ENCODE data around the gene PTPRO.

PTPRO gene

DNA sequence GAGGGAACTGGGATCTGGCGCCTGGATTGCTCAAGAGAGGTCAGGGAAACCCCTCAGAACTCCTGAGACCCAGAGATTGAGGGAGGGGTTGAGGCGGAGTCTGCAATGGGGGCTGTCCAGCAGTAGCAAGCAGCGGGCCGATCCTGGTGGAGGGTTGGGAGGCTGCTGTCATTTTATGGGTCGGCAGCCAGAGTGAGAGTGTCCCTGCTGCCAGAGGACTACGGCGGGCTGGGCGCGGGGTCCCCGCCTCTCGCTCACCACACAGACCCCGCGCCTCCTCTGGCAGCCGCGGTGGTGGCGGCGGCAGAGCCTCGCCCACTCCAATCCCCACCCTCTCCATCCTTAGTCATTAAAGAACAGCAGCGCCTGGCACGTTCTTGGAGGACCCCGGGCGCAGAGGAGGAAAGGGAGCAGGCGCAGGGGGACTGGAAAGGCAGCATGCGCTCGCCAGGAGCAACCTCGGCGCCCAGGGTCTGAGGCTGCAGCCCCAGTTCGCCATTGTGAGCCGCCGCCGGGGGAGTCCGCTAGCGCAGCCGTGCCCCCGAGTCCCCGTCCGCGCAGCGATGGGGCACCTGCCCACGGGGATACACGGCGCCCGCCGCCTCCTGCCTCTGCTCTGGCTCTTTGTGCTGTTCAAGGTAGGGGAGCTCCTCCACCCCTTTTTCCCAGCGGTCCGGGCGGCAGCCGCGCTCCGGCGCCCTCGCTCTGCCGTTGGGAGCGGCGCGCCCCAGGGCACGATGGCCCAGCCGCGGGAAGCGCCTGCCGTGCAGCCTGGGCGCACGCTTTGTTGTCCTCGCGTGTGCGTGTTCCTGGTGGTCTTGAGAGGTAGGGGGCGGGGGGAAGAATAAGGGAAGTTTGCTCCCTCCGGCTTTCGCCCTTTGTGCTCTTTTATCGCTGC, at the start of gene PTPRO:
TSS of gene PTPRO (plus strand) at position 345 of the 898 bp plus-strand sequence.
- DNase-seq (ENCODE audit: low read depth in 1 of 2, low spot score in 1 of 2), result no peak

DNA sequence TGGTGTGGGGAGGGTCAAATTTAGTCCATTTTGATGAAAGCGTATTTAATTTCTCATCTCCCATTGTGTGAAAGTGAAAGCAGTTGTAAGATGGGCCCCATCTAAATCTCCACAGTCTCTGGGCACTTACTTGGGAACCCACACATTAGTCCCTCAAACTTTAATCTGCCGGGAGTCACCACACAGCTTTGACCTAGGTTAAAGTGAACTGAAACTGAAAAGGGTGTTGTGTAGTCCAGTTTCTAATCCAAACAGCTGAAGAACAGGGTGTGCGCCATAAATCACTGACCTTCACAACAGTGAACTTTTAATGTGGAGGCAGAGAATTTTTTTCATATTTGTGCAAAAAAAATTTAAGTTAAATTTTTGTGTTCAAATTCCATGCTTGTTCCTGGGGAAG, 48.4 kb upstream of the PTPRO start:
- DNase-seq (ENCODE audit: low read depth in 1 of 2, low spot score in 1 of 2), result no peak

DNA sequence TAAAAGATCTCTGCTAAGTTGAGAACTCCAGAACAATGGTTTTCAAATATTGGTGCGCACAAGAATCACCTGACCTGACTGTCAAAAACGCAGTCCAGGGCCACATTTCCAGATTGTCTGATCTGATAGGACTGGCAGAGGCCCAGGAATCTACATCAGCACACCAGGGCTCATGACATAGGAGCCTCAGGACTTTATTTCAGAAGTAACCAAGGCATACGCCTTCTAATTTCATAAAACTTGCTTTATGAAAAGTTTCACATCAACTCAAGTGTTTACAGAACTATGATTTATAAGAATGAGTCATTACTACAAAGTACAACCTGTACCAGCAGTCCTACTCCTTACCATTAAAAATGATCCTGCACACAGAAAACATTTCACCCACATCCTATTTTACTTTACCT, 47.7 kb upstream of the PTPRO start:
- DNase-seq (ENCODE audit: low read depth in 1 of 2, low spot score in 1 of 2), result no peak

GRCh38 chr12:15276088-15276698, 46.1 kb upstream of the PTPRO start:
- DNase-seq (ENCODE audit: low read depth in 1 of 2, low spot score in 1 of 2), result no peak

GRCh38 chr12:15278816-15279658, 43.3 kb upstream of the PTPRO start:
- DNase-seq (ENCODE audit: low read depth in 1 of 2, low spot score in 1 of 2), result no peak

GRCh38 chr12:15280930-15281329, 41.4 kb upstream of the PTPRO start:
- no peak for DNase-seq (ENCODE audit: low read depth in 1 of 2, low spot score in 1 of 2)

DNA sequence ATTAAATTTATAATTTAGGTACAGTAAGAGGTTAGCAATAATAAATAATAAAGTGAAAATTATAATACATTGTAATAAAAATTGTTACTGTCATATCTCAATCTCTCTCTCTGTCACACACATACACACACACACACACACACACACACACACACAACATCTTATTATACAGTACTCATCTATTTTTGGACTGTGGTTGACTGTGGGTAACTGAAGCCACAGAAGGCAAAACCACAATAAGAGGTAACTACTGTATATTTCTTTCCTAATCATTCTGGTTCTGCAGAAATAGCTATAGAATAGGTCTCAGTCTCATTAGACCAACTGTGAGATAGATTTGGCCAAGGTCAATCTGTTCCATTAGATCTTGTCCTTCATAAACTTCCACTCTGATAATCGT, 33.1 kb upstream of the PTPRO start:
- no peak for DNase-seq (ENCODE audit: low read depth in 1 of 2, low spot score in 1 of 2)

- DNase-seq (ENCODE audit: low read depth in 1 of 2, low spot score in 1 of 2), result no peak
Measured at GRCh38 chr12:15293731-15294130, 28.6 kb upstream of the PTPRO start.

- DNase-seq (ENCODE audit: low read depth in 1 of 2, low spot score in 1 of 2), result no peak
Measured at GRCh38 chr12:15299947-15300346, 22.4 kb upstream of the PTPRO start.

DNA sequence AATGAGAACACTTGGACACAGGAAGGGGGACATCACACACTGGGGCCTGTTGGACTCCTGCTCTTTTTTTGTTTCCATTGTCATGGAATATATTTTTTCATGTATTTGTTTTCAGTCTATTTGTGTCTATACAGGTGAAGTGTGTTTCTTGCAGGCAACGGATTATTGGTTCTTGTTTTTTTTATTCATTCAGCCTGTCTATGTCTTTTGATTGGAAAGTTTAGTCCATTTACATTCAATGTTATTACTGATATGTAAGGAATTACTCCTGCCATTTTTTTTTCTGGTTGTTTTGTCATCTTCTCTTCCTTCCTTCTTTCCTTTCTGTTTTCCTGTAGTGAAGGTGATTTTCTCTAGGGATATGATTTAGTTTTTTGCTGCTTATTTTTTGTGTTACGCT, 18.0 kb upstream of the PTPRO start:
- no peak for DNase-seq (ENCODE audit: low read depth in 1 of 2, low spot score in 1 of 2)

DNA sequence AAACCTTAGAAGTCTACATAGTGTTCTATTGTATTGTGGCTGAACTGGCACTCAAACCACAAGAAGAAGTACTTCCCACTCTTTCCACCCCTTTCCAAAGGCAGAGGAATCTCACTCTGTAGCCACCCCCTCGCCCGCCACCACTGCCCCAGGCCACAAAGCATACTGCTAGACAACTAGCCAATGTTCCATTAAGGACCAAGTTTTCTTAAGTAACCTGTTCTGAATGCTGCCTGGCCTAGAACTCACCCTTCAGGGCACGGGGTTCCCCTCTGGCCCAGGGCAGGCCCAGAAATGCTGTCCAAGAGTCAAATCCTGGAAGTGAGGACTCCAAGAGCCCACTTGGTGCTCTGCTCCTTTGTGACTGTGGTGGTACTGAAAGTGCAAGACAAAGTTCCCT, 15.7 kb upstream of the PTPRO start:
- DNase-seq (ENCODE audit: low read depth in 1 of 2, low spot score in 1 of 2), result no peak

- DNase-seq (ENCODE audit: low read depth in 1 of 2, low spot score in 1 of 2), result no peak
Measured at GRCh38 chr12:15307079-15307478, 15.2 kb upstream of the PTPRO start.

DNA sequence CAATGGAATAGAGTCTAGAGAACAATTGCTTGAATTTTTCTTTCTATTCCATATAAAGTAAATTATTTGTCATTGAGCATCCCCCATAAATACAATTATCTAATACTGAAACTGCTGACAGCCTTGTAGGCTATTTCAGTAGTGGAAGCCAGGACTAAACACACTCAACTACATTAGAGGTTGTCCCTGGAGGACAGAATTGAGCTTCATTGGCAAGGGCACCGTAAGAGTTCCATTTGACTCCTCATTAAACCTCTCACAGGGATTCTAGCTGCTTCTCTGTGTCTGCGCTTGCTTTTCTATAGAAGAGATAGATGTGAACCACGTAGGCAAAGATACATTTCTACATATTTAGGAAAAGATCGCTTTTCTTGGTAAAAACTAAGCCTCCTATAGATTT, 3.5 kb upstream of the PTPRO start:
- DNase-seq (ENCODE audit: low read depth in 1 of 2, low spot score in 1 of 2), result no peak

GRCh38 chr12:15320881-15321280, 1.4 kb upstream of the PTPRO start:
- no peak for DNase-seq (ENCODE audit: low read depth in 1 of 2, low spot score in 1 of 2)

DNA sequence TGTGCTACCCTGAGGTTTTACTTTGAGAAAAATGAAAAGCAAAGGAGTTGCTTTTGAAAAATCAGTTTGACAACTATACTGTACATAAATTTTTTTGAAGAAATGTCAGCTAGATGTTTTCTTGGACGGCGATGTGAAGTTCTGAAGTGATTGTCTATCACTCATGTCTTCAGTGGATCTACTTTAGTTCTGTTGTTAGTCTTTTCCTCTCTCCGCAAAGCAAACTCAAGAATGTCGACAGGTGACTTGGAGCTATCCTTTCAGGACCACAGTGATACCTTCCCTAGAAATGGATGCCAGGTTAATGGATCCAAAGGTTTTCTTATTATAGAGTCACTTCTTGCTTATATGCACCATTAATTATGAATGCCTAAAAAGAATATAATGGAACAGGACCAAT, 1.2 kb downstream of the PTPRO start:
- DNase-seq (ENCODE audit: low read depth in 1 of 2, low spot score in 1 of 2), result no peak

DNA sequence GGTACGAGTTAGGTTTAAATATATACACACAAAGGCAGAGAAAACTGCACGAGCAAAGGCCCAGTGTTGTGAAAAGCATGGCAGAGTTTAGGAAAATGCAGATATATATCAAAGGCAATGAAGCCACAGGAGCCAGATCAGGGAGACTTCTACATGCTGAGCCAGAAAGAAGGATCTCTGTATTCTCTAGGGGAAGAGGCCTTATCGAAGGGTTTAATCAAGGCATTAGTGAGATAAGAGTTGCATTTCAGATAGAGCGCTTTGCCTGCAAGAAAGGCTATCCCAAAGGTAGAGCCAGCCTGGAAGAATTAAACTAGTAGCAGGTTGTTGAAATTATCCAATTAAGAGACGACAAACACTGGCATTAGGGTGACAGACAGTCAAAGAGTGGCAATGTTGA, 7.6 kb downstream of the PTPRO start:
- DNase-seq (ENCODE audit: low read depth in 1 of 2, low spot score in 1 of 2), result no peak

- DNase-seq (ENCODE audit: low read depth in 1 of 2, low spot score in 1 of 2), result no peak
Measured at GRCh38 chr12:15334225-15334624, 11.9 kb downstream of the PTPRO start.

DNA sequence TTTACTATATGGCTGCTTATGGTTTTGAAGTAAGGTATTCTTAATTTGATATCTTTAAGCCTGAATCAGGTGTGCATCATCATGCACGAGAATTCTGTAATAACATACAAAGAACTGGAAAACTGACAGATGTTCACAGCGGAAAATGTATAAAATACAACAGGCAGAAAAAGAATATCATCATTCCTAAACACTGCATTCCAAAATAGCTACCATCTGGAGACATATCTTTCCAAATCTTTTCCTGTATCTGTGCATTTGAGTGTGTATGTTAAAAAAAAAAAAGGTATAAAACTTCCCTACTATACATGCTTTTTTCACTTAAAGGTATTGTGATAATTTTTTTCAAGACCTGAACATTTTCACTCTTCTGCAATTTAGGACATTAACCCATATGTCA, 13.7 kb downstream of the PTPRO start:
- DNase-seq (ENCODE audit: low read depth in 1 of 2, low spot score in 1 of 2), result no peak

DNA sequence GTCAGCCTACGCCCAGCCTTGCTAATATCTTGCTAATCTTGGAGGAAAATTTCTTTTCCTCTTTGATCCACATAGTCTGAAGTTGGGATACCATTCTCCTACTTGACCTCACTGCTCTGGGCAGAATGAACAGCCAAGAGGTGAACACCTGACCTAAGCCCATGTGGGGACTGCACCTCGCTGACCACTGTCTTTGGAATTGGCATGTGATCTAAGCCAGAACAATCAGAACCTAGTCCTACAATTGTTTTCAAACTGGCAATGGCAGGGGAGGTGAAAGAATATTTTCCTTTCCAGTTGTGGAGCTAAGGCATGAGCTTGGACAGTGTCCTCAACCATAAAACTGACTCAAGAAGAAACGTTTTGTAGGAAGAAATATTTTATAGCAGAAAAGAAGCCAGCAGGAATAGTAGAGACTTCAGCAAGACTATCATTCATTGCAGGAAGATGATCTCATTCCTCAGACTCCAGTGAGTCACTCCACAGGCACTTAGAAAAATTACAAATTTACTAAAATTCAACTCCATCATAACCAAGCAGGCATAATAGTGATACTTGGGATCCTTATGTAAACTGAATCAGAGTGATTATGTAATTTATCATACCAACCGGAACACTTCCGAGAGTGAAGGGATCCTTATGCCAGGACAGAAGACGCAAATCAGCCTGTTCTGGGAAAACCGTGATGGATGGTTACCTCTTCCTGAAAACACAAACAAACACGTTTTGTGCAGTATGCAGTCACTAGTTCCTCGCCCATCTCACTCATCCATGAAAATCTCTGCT, 14.7 kb downstream of the PTPRO start:
- no peak for DNase-seq (ENCODE audit: low read depth in 1 of 2, low spot score in 1 of 2)

GRCh38 chr12:15341371-15341770, 19.1 kb downstream of the PTPRO start:
- DNase-seq (ENCODE audit: low read depth in 1 of 2, low spot score in 1 of 2), result no peak

DNA sequence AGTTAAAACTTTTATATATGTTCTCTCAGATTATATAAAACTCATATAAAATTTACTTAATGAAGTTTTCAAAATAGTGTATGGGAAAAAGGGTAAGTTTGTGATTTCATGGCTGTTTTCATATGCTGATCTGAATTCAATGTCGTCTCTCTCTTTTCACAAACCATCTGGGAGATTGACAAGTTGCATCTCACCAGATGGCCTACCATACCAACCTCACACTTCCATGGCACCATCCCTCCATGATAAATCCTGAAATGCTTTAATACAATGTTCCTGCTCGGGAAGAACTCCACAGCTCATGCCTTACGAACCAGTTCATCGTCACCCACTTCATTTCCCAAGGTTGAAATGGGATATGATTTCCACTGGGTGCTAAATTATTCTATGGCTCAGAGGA, 22.3 kb downstream of the PTPRO start:
- no peak for DNase-seq (ENCODE audit: low read depth in 1 of 2, low spot score in 1 of 2)

All from stimulated activated CD4-positive, alpha-beta T cell treated with anti-CD3 and anti-CD28 coated beads, Interleukin-15, amount 100 ng/mL, for 1 hour (primary cell).